ENCODE data around the gene SVOPL.

GRCh38 chr7:138720286-138720685, 19.1 kb upstream of the SVOPL start:
- no peak for TF ChIP-seq YY1 (IDR thresholded peaks at IDR 0.05; ENCODE audit: insufficient read depth, insufficient read length)
- no peak for TF ChIP-seq ZNF274 (IDR thresholded peaks at IDR 0.05; ENCODE audit: low read depth, low read length)
- no peak for TF ChIP-seq SUZ12 (IDR thresholded peaks at IDR 0.05; ENCODE audit: extremely low read depth, insufficient read depth, insufficient read length)

Measured in NT2/D1 (cell line).